Mononuclear cell (primary cell): ENCODE results near the gene GARIN5A. TPM values are rescaled to one million over a fixed set of nuclear protein-coding genes. Genes with fewer than 3 reads are reported as not detected.

Source experiments
- H3K27me3 ChIP-seq: 2 replicates; pipeline ENCODE4 v1.6.0; 2011; ENCODE audit warnings: low read length, control low read depth; ENCODE audit not compliant: insufficient read depth
- H3K4me1 ChIP-seq: 2 replicates; pipeline ENCODE4 v1.5.1; 2011; ENCODE audit warnings: mild to moderate bottlenecking, low read length, control low read depth; ENCODE audit not compliant: insufficient read depth
- H3K4me3 ChIP-seq: 2 replicates; pipeline ENCODE4 v1.5.1; 2011; ENCODE audit warnings: mild to moderate bottlenecking, low read length, moderate library complexity
- H3K9me3 ChIP-seq: 2 replicates; pipeline ENCODE4 v1.5.1; 2011; ENCODE audit warnings: low read depth, mild to moderate bottlenecking, control low read depth, low read length
- total RNA-seq: library from RNA; depleted of rRNA; stranded (reverse); fragments of >200 nt; gene quantifications from one replicate; pipeline ENCODE4 v1.2.3, GENCODE V29; 2012

GARIN5A gene
- total RNA-seq: 0.21 TPM

GRCh38 chr19:50476224-50476906 is at the start of gene GARIN5A, which contains the start of gene EMC10:
Gene GARIN5A, minus strand, starts transcription at chr19:50476848. Its CDS starts 460 bp downstream, at chr19:50476388.
Gene EMC10, plus strand, starts transcription at chr19:50476507. Its CDS starts 38 bp downstream, at chr19:50476545.
- peaks cover 14% of the 10 kb centered on the region for H3K4me1 ChIP-seq
- no peaks in the 10 kb centered on the region for H3K9me3 ChIP-seq
- H3K4me3 ChIP-seq: peak within 1 kb of the TSS; percentile 91
- no peaks in the 10 kb centered on the region for H3K27me3 ChIP-seq

GRCh38 chr19:50522881-50523280 is 46.2 kb upstream of the GARIN5A start:
- H3K27me3 ChIP-seq: no peaks in the 10 kb centered on the region
- H3K4me1 ChIP-seq: no peaks in the 10 kb centered on the region
- H3K4me3 ChIP-seq: no peak overlapping the region
- no peaks in the 10 kb centered on the region for H3K9me3 ChIP-seq

- Histone ChIP-seq H3K4me1 (no peaks in the 10 kb centered on the region), H3K27me3 (no peaks in the 10 kb centered on the region), H3K9me3 (no peaks in the 10 kb centered on the region), H3K4me3 (no peak overlapping the region)
Observed at GRCh38 chr19:50520822-50521465, 44.3 kb upstream of the GARIN5A start.

- Histone ChIP-seq H3K4me3 (no peak overlapping the region), H3K9me3 (no peaks in the 10 kb centered on the region), H3K27me3 (no peaks in the 10 kb centered on the region), H3K4me1 (no peaks in the 10 kb centered on the region)
Observed at GRCh38 chr19:50519006-50519575, 42.4 kb upstream of the GARIN5A start.

GRCh38 chr19:50518091-50519005 is 41.7 kb upstream of the GARIN5A start:
- Histone ChIP-seq H3K9me3 (no peaks in the 10 kb centered on the region), H3K4me3 (no peak overlapping the region), H3K4me1 (no peaks in the 10 kb centered on the region), H3K27me3 (no peaks in the 10 kb centered on the region)

- H3K4me3 ChIP-seq: no peak overlapping the region
- H3K27me3 ChIP-seq: no peaks in the 10 kb centered on the region
- H3K9me3 ChIP-seq: no peaks in the 10 kb centered on the region
- H3K4me1 ChIP-seq: no peaks in the 10 kb centered on the region
Observed at GRCh38 chr19:50517704-50518075, 41.0 kb upstream of the GARIN5A start.

GRCh38 chr19:50516964-50517703 is 40.5 kb upstream of the GARIN5A start:
- H3K4me1 ChIP-seq: no peaks in the 10 kb centered on the region
- no peaks in the 10 kb centered on the region for H3K27me3 ChIP-seq
- no peaks in the 10 kb centered on the region for H3K9me3 ChIP-seq
- no peak overlapping the region for H3K4me3 ChIP-seq

- Histone ChIP-seq H3K27me3 (no peaks in the 10 kb centered on the region), H3K4me3 (no peak overlapping the region), H3K4me1 (no peaks in the 10 kb centered on the region), H3K9me3 (no peaks in the 10 kb centered on the region)
Observed at GRCh38 chr19:50516456-50516855, 39.8 kb upstream of the GARIN5A start.

- H3K27me3 ChIP-seq: no peaks in the 10 kb centered on the region
- no peaks in the 10 kb centered on the region for H3K9me3 ChIP-seq
- H3K4me1 ChIP-seq: peaks cover 8% of the 10 kb centered on the region
- H3K4me3 ChIP-seq: no peak overlapping the region
Observed at GRCh38 chr19:50515168-50515561, 38.5 kb upstream of the GARIN5A start.

- Histone ChIP-seq H3K9me3 (no peaks in the 10 kb centered on the region), H3K4me1 (peaks cover 10% of the 10 kb centered on the region), H3K4me3 (no peak overlapping the region), H3K27me3 (no peaks in the 10 kb centered on the region)
Observed at GRCh38 chr19:50514346-50515167, 37.9 kb upstream of the GARIN5A start.

- no peak within 1 kb of the TSS for H3K4me3 ChIP-seq
- H3K9me3 ChIP-seq: no peaks in the 10 kb centered on the region
- H3K4me1 ChIP-seq: peaks cover 10% of the 10 kb centered on the region
- no peaks in the 10 kb centered on the region for H3K27me3 ChIP-seq
Observed at GRCh38 chr19:50513746-50514345, 37.2 kb upstream of the GARIN5A start, which contains the start of gene ASPDH. Gene ASPDH, minus strand, starts transcription at chr19:50513913. Its CDS starts 90 bp downstream, at chr19:50513823.

GRCh38 chr19:50512999-50513745 is 36.5 kb upstream of the GARIN5A start:
- Histone ChIP-seq H3K27me3 (no peaks in the 10 kb centered on the region), H3K4me3 (no peak overlapping the region), H3K4me1 (peaks cover 10% of the 10 kb centered on the region), H3K9me3 (no peaks in the 10 kb centered on the region)
